Measurements from ENCODE around the gene AOAH. TPM values are rescaled to one million over a fixed set of nuclear protein-coding genes. Genes with fewer than 3 reads are reported as not detected.

Gene AOAH
- total and polyA plus RNA-seq, 2 of the 13 experiments (the other 11 are each of a cell fraction or from before 2014, with no cell fraction given), result not detected

DNA sequence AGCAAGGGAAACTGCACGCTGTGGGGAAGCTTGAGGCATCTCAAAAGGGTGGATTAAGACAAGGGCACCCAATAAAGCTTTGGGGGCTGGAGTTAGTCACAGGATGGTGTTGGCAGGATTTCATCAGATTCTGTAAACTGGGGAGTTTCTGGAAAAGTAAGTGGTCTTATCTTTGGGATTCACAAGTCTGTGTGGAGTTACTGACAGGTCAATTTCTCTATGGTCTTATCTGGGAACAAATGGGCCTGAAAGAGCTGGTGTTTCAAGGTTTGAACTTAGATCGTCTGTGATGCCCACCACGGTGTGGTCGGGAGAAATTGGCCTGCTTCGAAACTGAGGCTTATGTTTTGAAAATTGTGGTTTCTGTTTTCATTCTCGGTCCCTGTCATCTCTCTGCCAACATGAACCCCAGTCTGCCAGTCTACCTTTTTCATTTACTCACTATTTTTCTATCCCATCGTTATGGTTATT, 23.8 kb upstream of the AOAH start:
- Histone ChIP-seq H3K27ac (ENCODE audit: extremely low read length, insufficient read depth, low read length) (no peak overlapping the region), H3K4me3 (replicated peaks in 1 of 3; ENCODE audit: insufficient read depth in 1 of 3, low read depth in 2 of 3, low read length in 3 of 3) (no peak overlapping the region), H3K36me3 (replicated peaks in 1 of 2; ENCODE audit: control insufficient read depth in 1 of 2, insufficient read depth in 2 of 2, low read length in 2 of 2) (no peaks in the 10 kb centered on the region), H4K20me1 (ENCODE audit: insufficient read depth, low read length) (no peaks in the 10 kb centered on the region), H3K9ac (ENCODE audit: insufficient read depth, low read depth, low read length) (no peak overlapping the region), H3K79me2 (ENCODE audit: insufficient read depth, low read length) (no peaks in the 10 kb centered on the region), H3K27me3 (ENCODE audit: control insufficient read depth in 1 of 2, insufficient read depth in 2 of 2, low read length in 2 of 2) (peaks cover 0 to 6% of the 10 kb centered on the region in 2 experiments; a peak in 1 of 5 replicates), H3K9me3 (ENCODE audit: low read length) (no peaks in the 10 kb centered on the region), H3K4me1 (ENCODE audit: insufficient read depth, low read length) (peaks cover 19% of the 10 kb centered on the region), H2AFZ (ENCODE audit: low read length) (no peak overlapping the region), H3K4me2 (ENCODE audit: low read depth, low read length) (no peak overlapping the region)
- intact Hi-C loops (cut with micrococcal nuclease; ENCODE audit: unreplicated experiment) (no loop called here), in situ Hi-C loops (cut with HindIII; ENCODE audit: extremely low pct_ligation_motif_present, low pct_unique_long_range_greater_than_20kb) (no loop called here)
- no TSS peak for BruUV-seq (replicated peaks)
- ATAC-seq (no peak), FAIRE-seq (no peak), DNase-seq (ENCODE audit: low spot score) (no peak)
- ChIA-PET CTCF (ENCODE audit: low intra/inter-chr PET ratio, low total read pairs) (no interaction called here), POLR2A (no interaction called here)
- TF ChIP-seq, protein P1, sequence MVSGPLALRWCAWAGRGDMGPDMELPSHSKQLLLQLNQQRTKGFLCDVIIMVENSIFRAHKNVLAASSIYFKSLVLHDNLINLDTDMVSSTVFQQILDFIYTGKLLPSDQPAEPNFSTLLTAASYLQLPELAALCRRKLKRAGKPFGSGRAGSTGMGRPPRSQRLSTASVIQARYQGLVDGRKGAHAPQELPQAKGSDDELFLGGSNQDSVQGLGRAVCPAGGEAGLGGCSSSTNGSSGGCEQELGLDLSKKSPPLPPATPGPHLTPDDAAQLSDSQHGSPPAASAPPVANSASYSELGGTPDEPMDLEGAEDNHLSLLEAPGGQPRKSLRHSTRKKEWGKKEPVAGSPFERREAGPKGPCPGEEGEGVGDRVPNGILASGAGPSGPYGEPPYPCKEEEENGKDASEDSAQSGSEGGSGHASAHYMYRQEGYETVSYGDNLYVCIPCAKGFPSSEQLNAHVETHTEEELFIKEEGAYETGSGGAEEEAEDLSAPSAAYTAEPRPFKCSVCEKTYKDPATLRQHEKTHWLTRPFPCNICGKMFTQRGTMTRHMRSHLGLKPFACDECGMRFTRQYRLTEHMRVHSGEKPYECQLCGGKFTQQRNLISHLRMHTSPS (CRISPR knock-in tag; IDR thresholded peaks at IDR 0.05; ENCODE audit: low read depth), result no peak
- no peak for TF ChIP-seq ZNF747 (CRISPR knock-in tag; IDR thresholded peaks at IDR 0.05; ENCODE audit: borderline replicate concordance)
- no peak for TF ChIP-seq MTF1 (CRISPR knock-in tag; IDR thresholded peaks at IDR 0.05)
- no peak for TF ChIP-seq ZNF326 (CRISPR knock-in tag; IDR thresholded peaks at IDR 0.05; ENCODE audit: borderline replicate concordance)
- TF ChIP-seq ZNF607 (CRISPR knock-in tag; IDR thresholded peaks at IDR 0.05; ENCODE audit: borderline replicate concordance), result no peak
- no peak for TF ChIP-seq MTA3 (CRISPR knock-in tag; IDR thresholded peaks at IDR 0.05)
- 58% methylated on average over 7 of the region's 7 CpGs for WGBS (ENCODE audit: low lambda C conversion rate)

Measured in HepG2 (cell line).